Adipose tissue (tissue), 3 donors: ENCODE results near the gene CCL11. TPM values are rescaled to one million over a fixed set of nuclear protein-coding genes. Genes with fewer than 3 reads are reported as not detected.

Source experiments
- H3K27ac ChIP-seq: one replicate; pipeline ENCODE4 v1.5.1; 2013; ENCODE audit warnings: low read depth, low read length
- WGBS, 3 donors: extraction: QIAGEN DNeasy Blood & Tissue Kit; methylation state at CpG; one replicate each; pipeline ENCODE4 v1.1.7; 2013; 5-methylcytosine and 5-hydroxymethylcytosine counted together
- polyA plus RNA-seq, 3 donors: library from polyadenylated mRNA; stranded (reverse); fragments of 200-250 nt; gene quantifications; one replicate each; pipeline ENCODE4 v1.2.3, GENCODE V29; 2013
- donor health status: healthy with polysubstance abuse.
- donor health status: Bipolar disorder and iron deficiency.
- donor health status: healthy.

The CCL11 gene
- 1 to 10 TPM in 2 of 3 donors, under 1 TPM in 1; 0.29 to 5.1 (median 2.2) TPM for polyA plus RNA-seq

GRCh38 chr17:34285286-34285792, at the start of gene CCL11:
Gene CCL11 (plus strand): TSS chr17:34285742. CDS start chr17:34285809, 67 bp downstream.
- H3K27ac ChIP-seq, result no peak within 1 kb of the TSS
- WGBS, 3 donors, result 67 to 79% (median 74%) methylated on average over 4 of the region's 4 CpGs

- H3K27ac ChIP-seq, result no peak overlapping the region
- WGBS, 3 donors, result 54 to 81% (median 55%) methylated on average over 6 of the region's 6 CpGs
Measured at GRCh38 chr17:34236281-34236892, 49.2 kb upstream of the CCL11 start.

GRCh38 chr17:34237458-34237857, 48.1 kb upstream of the CCL11 start:
- H3K27ac ChIP-seq, result no peak overlapping the region
- WGBS, 3 donors, result 78 to 93% (median 87%) methylated on average over 3 of the region's 3 CpGs

- 6 to 24% (median 6%) methylated on average over 4 of the region's 4 CpGs for WGBS, 3 donors
- H3K27ac ChIP-seq, result peak overlapping the region; percentile 33
Measured at GRCh38 chr17:34241062-34241461, 44.5 kb upstream of the CCL11 start.

DNA sequence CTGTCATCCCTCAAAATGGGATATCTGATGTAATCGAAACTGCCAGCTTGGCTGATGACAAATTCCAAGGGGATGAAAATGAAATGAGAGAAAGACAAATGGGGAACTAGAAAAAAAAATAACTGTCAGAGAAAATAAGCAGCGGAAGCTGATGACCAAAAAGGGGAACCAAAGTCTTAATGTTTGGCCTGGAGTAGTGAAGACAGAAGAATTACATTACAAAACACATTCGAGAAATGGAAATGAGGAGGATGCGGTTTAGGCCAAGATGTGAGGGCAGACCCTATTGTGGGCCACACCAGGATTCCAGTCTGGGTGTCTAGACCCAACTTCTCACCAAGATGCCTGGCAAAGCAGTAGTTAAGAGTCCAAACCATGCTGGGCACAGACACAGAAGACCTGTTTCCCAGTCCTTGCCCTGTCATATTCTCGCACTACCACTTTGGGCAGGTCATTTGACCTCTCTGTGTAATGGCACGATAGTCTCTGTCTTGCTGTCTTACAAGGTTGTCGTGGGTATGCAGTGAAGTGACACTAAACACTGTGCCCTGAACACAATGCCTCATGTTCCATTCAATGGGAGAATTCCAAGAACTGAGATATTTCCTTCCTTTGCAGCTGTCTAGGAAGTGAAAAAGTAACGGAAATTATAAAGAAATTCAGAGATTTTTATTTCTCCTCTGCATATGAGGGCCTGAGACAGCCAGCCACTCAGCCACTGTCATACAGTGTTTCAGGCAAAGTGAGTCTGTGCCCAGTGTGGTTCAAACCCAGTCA, 42.8 kb upstream of the CCL11 start:
- WGBS, 3 donors, result 45 to 74% (median 45%) methylated on average over 8 of the region's 8 CpGs
- H3K27ac ChIP-seq, result no peak overlapping the region

DNA sequence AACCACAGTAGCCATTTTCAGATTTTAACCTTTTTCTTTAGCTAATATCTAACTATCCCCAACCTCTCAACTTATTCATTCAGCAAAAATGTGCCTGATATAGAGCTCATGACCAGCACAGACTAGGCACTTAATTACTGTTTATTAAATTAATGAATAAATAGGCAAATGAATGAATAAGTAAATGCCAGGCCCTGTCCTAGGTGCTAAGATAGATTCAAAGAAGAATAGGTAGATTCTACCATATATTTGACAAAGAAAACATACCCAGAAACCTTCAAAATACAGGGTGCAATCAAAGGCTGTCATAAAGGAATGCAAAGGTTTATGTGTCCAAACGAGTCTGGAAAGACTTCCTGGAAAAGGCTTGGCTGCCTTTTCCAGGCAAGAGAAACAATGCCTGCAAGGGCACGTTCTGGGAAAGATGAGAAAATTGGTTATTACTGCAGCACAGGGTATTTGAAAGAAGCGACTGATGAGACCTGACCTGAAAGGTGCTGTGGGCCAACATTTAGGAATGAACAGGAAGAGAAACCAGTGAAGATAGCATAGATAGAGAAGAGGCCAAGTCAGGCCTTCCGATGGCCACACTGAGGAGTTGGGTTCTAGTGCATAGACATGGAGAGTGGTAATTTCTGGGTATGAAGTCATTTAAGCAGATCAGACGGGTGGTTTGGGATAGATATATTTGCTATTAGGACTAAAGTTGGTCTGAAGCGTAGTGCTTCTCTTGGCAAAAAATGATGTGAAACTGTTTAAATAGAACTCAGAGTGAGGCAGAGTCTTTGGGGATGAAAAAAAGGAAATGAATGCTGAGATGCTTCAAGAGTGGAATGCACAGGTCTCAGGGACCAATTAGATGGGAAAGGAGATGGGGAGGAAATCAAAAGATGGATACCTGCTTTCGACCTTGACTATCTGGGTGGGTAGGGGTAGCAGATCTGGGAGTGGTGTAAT, 41.9 kb upstream of the CCL11 start:
- H3K27ac ChIP-seq, result no peak overlapping the region

DNA sequence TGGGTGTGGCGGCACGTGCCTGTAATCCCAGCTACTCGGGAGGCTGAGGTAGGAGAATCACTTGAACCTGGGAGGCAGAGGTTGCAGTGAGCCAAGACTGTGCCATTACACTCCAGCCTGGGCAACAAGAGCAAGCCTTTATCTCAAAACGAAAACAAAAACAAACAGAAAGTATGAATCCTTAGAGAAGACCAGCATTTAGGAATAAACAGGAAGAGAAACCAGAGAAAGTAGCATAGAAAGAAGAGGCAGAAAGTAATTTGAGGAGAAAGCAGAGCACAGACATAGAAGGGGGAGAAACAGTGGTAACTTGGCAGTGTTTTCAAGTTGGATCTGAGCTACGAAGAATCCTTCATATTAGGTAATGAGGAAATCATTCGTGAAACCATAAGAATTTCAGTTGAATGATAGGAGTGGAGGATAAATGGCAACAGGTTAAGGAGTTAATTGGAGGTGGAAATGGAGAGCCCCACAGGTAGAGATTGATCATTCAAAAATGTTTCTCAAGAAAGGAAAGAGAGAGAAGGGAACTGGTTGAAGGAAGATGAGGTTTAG, 40.1 kb upstream of the CCL11 start:
- no peak overlapping the region for H3K27ac ChIP-seq

More for the DNA sequence above, 41.9 kb upstream of the CCL11 start:
- WGBS, 3 donors, result 63 to 79% (median 78%) methylated on average over 7 of the region's 7 CpGs

GRCh38 chr17:34246446-34246845, 39.1 kb upstream of the CCL11 start:
- 55 to 86% (median 57%) methylated on average over 1 of the region's 1 CpG for WGBS, 3 donors
- no peak overlapping the region for H3K27ac ChIP-seq

More for the DNA sequence above, 40.1 kb upstream of the CCL11 start:
- WGBS, 3 donors, result 63 to 78% (median 64%) methylated on average over 6 of the region's 6 CpGs

DNA sequence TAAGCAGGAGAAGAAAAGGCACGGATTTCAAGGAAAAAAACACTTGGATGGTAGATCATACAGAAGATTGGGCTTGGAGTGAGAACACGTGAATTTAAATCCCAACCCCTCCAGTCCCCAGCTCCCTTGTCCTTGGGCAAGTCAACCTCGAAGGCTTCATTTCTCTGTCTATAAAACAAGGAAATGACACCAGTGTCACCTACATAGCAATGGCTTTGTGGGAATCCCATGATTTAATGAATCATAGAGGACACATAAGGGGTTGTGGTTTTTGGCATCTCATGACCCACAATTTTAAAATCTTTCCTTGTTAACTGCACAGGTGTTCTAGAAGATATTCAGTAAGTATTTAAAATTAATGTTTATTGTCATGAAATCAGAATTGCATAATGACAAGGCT, 38.7 kb upstream of the CCL11 start:
- WGBS, 3 donors, result 63 to 77% (median 74%) methylated on average over 3 of the region's 3 CpGs
- no peak overlapping the region for H3K27ac ChIP-seq

- H3K27ac ChIP-seq, result no peak overlapping the region
- WGBS, 3 donors, result 41 to 59% (median 54%) methylated on average over 6 of the region's 6 CpGs
Measured at GRCh38 chr17:34248511-34249024, 37.0 kb upstream of the CCL11 start.

GRCh38 chr17:34249061-34249460, 36.5 kb upstream of the CCL11 start:
- no peak overlapping the region for H3K27ac ChIP-seq
- WGBS, 3 donors, result 32 to 67% (median 40%) methylated on average over 1 of the region's 1 CpG

DNA sequence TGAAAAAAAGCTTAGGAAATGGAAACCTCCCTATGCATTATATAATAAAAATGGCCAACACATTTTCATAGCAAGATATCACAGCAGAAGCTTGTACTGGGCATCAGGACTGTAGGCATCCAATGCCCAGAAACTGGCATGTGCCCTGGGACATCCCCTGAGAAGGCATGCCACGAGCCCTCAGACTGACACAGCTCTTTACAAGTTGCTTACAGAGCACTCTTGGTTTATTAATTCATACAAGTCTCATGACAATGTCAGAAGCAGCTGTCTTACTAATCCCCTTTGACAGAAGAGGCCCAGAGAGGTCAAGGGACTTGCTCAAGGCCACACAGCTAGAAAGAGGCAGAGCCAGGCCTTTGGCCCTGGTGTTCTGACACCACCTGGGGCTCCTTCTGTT, 36.1 kb upstream of the CCL11 start:
- WGBS, 3 donors, result 56 to 65% (median 61%) methylated on average over 1 of the region's 1 CpG
- no peak overlapping the region for H3K27ac ChIP-seq

GRCh38 chr17:34251186-34251585, 34.4 kb upstream of the CCL11 start:
- no peak overlapping the region for H3K27ac ChIP-seq
- 64 to 96% (median 90%) methylated on average over 3 of the region's 3 CpGs for WGBS, 3 donors

DNA sequence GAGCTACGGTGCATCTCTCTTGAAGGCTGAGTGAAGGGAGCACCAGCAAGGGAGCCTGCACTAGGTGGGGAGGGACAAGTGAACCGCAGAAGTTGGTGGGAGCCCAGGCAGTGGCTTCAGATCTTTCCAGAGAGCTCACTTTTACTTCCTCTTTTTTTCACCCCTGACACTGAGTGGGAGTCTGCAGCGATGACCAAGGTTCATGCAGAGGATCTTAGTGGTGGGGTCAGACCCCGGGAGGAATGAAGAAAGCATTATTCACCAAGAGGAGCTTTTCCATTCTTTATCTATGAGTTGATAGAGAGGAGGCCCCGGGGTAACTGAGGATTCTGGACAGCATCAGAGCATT, 33.5 kb upstream of the CCL11 start:
- 15 to 41% (median 24%) methylated on average over 5 of the region's 5 CpGs for WGBS, 3 donors
- H3K27ac ChIP-seq, result no peak overlapping the region

GRCh38 chr17:34252444-34253138, 33.0 kb upstream of the CCL11 start:
- 18 to 33% (median 20%) methylated on average over 6 of the region's 6 CpGs for WGBS, 3 donors

DNA sequence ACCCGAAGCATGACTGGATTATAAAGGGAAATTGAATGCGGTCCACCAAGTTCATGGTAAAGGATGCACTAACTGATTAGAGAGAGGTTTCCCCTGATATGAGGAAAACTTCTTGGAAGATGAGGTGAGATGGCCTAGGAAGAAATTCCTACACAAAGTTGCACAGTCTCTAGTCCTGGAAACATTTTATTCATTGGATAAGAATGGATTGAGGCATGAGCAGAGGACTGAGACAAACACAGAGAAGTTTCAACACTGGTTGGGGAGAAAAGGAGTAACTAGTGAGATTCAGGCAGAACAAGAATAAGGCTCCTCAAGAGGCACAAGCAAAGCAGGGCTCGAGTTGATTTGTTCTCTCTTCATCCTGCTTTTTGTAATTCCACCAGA, 32.4 kb upstream of the CCL11 start:
- H3K27ac ChIP-seq, result peak overlapping the region; percentile 75
- WGBS, 3 donors, result 64 to 78% (median 65%) methylated on average over 3 of the region's 3 CpGs

More at GRCh38 chr17:34252444-34253138, 33.0 kb upstream of the CCL11 start:
- H3K27ac ChIP-seq, result no peak overlapping the region

DNA sequence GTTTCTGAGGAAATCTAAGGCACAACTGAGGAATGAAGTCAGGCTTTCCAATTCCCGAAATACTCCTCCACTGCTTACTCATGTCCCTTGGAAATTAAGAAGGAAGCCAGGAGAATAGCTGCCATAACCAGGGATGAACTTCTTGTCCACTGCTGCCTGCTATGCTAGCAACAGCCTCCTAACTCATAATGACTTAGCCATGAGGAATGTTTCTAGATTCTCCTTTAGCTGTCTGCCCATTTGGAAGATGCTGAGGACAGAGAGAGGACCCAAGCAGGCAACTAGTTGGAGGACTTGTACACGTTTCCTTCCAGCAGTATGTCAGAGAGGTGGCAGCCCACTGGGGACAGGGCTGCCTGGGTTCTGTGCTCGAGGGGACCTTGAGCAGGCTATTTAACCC, 31.4 kb upstream of the CCL11 start:
- WGBS, 3 donors, result 30 to 37% (median 37%) methylated on average over 3 of the region's 3 CpGs
- H3K27ac ChIP-seq, result peak overlapping the region; percentile 75
